Prostate gland (tissue), 2 donors: Measurements from ENCODE around the gene RIMS1.

ENCODE experiments used
- POLR2A ChIP-seq: fragments of 450-650 bp; IDR thresholded peaks from one replicate; pipeline ENCODE4 v1.6.1; 2016; ENCODE audit warnings: antibody characterized with exemption, mild to moderate bottlenecking
- POLR2AphosphoS5 ChIP-seq: sonication (generic); formaldehyde crosslinking; IDR thresholded peaks from one replicate; pipeline ENCODE4 v1.6.1; 2017; ENCODE audit warnings: antibody characterized with exemption
- TF ChIP-seq, protein P1 (sequence below), 4 experiments: fragments of 200-600 bp in 2 of 4; fragments of 450-650 bp in 2 of 4; sonication (generic) in 2 of 4; IDR thresholded peaks; 1 replicate in 3 of 4; 2 replicates in 1 of 4; pipeline ENCODE4 v1.5.1; 2016 to 2019; ENCODE audit warnings: antibody characterized with exemption in 4 of 4, mild to moderate bottlenecking in 2 of 4, moderate library complexity in 2 of 4

GRCh38 chr6:72288592-72288991 is 402.2 kb downstream of the RIMS1 start:
- TF ChIP-seq, protein P1, sequence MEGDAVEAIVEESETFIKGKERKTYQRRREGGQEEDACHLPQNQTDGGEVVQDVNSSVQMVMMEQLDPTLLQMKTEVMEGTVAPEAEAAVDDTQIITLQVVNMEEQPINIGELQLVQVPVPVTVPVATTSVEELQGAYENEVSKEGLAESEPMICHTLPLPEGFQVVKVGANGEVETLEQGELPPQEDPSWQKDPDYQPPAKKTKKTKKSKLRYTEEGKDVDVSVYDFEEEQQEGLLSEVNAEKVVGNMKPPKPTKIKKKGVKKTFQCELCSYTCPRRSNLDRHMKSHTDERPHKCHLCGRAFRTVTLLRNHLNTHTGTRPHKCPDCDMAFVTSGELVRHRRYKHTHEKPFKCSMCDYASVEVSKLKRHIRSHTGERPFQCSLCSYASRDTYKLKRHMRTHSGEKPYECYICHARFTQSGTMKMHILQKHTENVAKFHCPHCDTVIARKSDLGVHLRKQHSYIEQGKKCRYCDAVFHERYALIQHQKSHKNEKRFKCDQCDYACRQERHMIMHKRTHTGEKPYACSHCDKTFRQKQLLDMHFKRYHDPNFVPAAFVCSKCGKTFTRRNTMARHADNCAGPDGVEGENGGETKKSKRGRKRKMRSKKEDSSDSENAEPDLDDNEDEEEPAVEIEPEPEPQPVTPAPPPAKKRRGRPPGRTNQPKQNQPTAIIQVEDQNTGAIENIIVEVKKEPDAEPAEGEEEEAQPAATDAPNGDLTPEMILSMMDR (IDR thresholded peaks at IDR 0.05) = no peak
- TF ChIP-seq POLR2AphosphoS5 (no peak), POLR2A (no peak)
